Upper lobe of left lung (tissue), 6 donors: ENCODE results near the gene CLK3. TPM values are rescaled to one million over a fixed set of nuclear protein-coding genes. Genes with fewer than 3 reads are reported as not detected.

ENCODE experiments used
- ATAC-seq, 2 donors: fragments of 200-7000 bp; cut with Tn5 transposase; one replicate each; pipeline ENCODE4 v1.9.1; 2022; ENCODE audit warnings: mild to moderate bottlenecking in 2 of 2, moderate library complexity in 2 of 2; ENCODE audit not compliant: low FRiP score in 2 of 2
- DNase-seq, 2 donors: peaks; one replicate each; pipeline ENCODE4 v3.0.0-alpha.2; 2019 to 2020
- H3K27ac ChIP-seq, 4 donors: fragments of 200-600 bp; sonication (generic); one replicate each; pipeline ENCODE4 v1.5.1; 2016 to 2019
- H3K27me3 ChIP-seq, 4 donors: fragments of 200-600 bp; sonication (generic); one replicate each; pipeline ENCODE4 v1.5.1; 2017 to 2019
- H3K36me3 ChIP-seq, 4 donors: fragments of 200-600 bp; sonication (generic); one replicate each; pipeline ENCODE4 v1.5.1; 2016 to 2019
- H3K4me1 ChIP-seq, 4 donors: fragments of 200-600 bp; sonication (generic); one replicate each; pipeline ENCODE4 v1.5.1; 2018 to 2019
- H3K4me3 ChIP-seq, 4 donors: fragments of 200-600 bp; sonication (generic); one replicate each; pipeline ENCODE4 v1.5.1; 2017 to 2019; ENCODE audit warnings: mild to moderate bottlenecking in 2 of 4, moderate library complexity in 1 of 4
- H3K9me3 ChIP-seq, 4 donors: fragments of 200-600 bp; sonication (generic); one replicate each; pipeline ENCODE4 v1.5.1; 2018 to 2019
- CTCF ChIP-seq, 6 experiments: fragments of 450-650 bp in 4 of 6; fragments of 200-600 bp in 2 of 6; sonication (generic) in 2 of 6; IDR thresholded peaks; one replicate each; pipeline ENCODE4 v1.5.1; 2016 to 2019; ENCODE audit warnings: antibody characterized with exemption in 6 of 6
- EP300 ChIP-seq, 4 donors: sonication (generic); formaldehyde crosslinking; IDR thresholded peaks; one replicate each; pipeline ENCODE4 v1.5.1; 2017; ENCODE audit warnings: antibody characterized with exemption in 4 of 4, control low read depth in 2 of 4
- POLR2A ChIP-seq, 4 donors: fragments of 450-650 bp; IDR thresholded peaks; one replicate each; pipeline ENCODE4 v1.5.1; 2016 to 2017; ENCODE audit warnings: antibody characterized with exemption in 4 of 4, mild to moderate bottlenecking in 2 of 4
- POLR2AphosphoS5 ChIP-seq, 2 donors: sonication (generic); formaldehyde crosslinking; IDR thresholded peaks; one replicate each; pipeline ENCODE4 v1.5.1; 2017; ENCODE audit warnings: antibody characterized with exemption in 2 of 2
- WGBS, 2 donors: methylation state at CpG; one replicate each; pipeline ENCODE4 v1.1.5; 2017 to 2018; 5-methylcytosine and 5-hydroxymethylcytosine counted together
- total RNA-seq, 6 donors: library from RNA; depleted of rRNA in 4 of 6; stranded (reverse); fragments of >200 nt in 4 of 6; gene quantifications; one replicate each; pipeline versions ENCODE4 v1.1.0 to v1.2.1, GENCODE V29; 2016 to 2021
- donor health status: DM: no; HTN: no; CAD: no; lungs with moderate emphysema.
- donor health status: DM: no; HTN: yes; CAD: no; lungs with severe emphysema.

Gene CLK3
- total RNA-seq, 6 donors from 2014 or later = 78.0 to 289 (median 89.7) TPM

GRCh38 chr15:74625693-74626092 lies 10.1 kb downstream of the CLK3 start:
- Histone ChIP-seq H3K27me3 (no peaks in the 10 kb centered on the region), H3K36me3 (peaks cover 71 to 100% (median 99%) of the 10 kb centered on the region in 4 donors), H3K9me3 (no peaks in the 10 kb centered on the region), H3K4me3 (no peak overlapping the region), H3K4me1 (peaks cover 0 to 26% (median 19%) of the 10 kb centered on the region in 4 donors), H3K27ac (peak overlapping the region in 1 of 4 donors; percentile 55)
- TF ChIP-seq POLR2A (IDR thresholded peaks at IDR 0.05) = no peak
- no peak for TF ChIP-seq POLR2AphosphoS5 (IDR thresholded peaks at IDR 0.05)
- no peak for TF ChIP-seq EP300 (IDR thresholded peaks at IDR 0.05)
- TF ChIP-seq CTCF (IDR thresholded peaks at IDR 0.05) = no peak
- no peak for DNase-seq
- WGBS, 2 donors = 82 to 90% methylated on average over 6 of the region's 6 CpGs
- ATAC-seq = no peak

- 93 to 95% methylated on average over 3 to 7 of the region's 7 CpGs for WGBS, 2 donors
- no peak for DNase-seq
- Histone ChIP-seq H3K4me3 (no peak overlapping the region), H3K4me1 (peaks cover 0 to 19% (median 14%) of the 10 kb centered on the region in 4 donors), H3K36me3 (peaks cover 68 to 100% (median 99%) of the 10 kb centered on the region in 4 donors), H3K27me3 (no peaks in the 10 kb centered on the region), H3K27ac (peak overlapping the region in 1 of 4 donors; percentile 38), H3K9me3 (no peaks in the 10 kb centered on the region)
- no peak for ATAC-seq
- TF ChIP-seq EP300 (IDR thresholded peaks at IDR 0.05) (no peak), POLR2A (IDR thresholded peaks at IDR 0.05) (no peak)
Observed at GRCh38 chr15:74626336-74626735, 10.7 kb downstream of the CLK3 start.

GRCh38 chr15:74626752-74627692 lies 11.4 kb downstream of the CLK3 start:
- no peak overlapping the region for H3K4me3 ChIP-seq
- no peaks in the 10 kb centered on the region for H3K27me3 ChIP-seq
- WGBS, 2 donors = 83 to 88% methylated on average over 8 to 10 of the region's 10 CpGs
- DNase-seq (no peak), ATAC-seq (no peak)
- TF ChIP-seq CTCF (IDR thresholded peaks at IDR 0.05) (no peak), EP300 (IDR thresholded peaks at IDR 0.05) (no peak), POLR2AphosphoS5 (IDR thresholded peaks at IDR 0.05) (no peak), POLR2A (IDR thresholded peaks at IDR 0.05) (no peak)
- H3K27ac ChIP-seq = peak overlapping the region in 2 of 4 donors; percentile 7 to 39
- peaks cover 0 to 19% (median 13%) of the 10 kb centered on the region in 4 donors for H3K4me1 ChIP-seq
- no peaks in the 10 kb centered on the region for H3K9me3 ChIP-seq
- H3K36me3 ChIP-seq = peaks cover 61 to 99% (median 97%) of the 10 kb centered on the region in 4 donors

GRCh38 chr15:74627766-74628165 lies 12.1 kb downstream of the CLK3 start:
- peak overlapping the region in 2 of 4 donors; percentile 7 to 39 for H3K27ac ChIP-seq
- no peak overlapping the region for H3K4me3 ChIP-seq
- peaks cover 54 to 99% (median 96%) of the 10 kb centered on the region in 4 donors for H3K36me3 ChIP-seq
- H3K9me3 ChIP-seq = no peaks in the 10 kb centered on the region
- TF ChIP-seq POLR2AphosphoS5 (IDR thresholded peaks at IDR 0.05) (no peak), EP300 (IDR thresholded peaks at IDR 0.05) (no peak), POLR2A (IDR thresholded peaks at IDR 0.05) (no peak), CTCF (IDR thresholded peaks at IDR 0.05) (no peak)
- no peak for ATAC-seq
- DNase-seq = no peak
- H3K27me3 ChIP-seq = no peaks in the 10 kb centered on the region
- peaks cover 0 to 18% (median 13%) of the 10 kb centered on the region in 4 donors for H3K4me1 ChIP-seq
- 83 to 84% methylated on average over 1 to 5 of the region's 5 CpGs for WGBS, 2 donors

GRCh38 chr15:74628199-74628598 lies 12.6 kb downstream of the CLK3 start:
- Histone ChIP-seq H3K4me3 (no peak overlapping the region), H3K36me3 (peaks cover 53 to 99% (median 94%) of the 10 kb centered on the region in 4 donors), H3K4me1 (peaks cover 0 to 14% (median 11%) of the 10 kb centered on the region in 4 donors), H3K27me3 (no peaks in the 10 kb centered on the region), H3K27ac (no peak overlapping the region), H3K9me3 (no peaks in the 10 kb centered on the region)
- DNase-seq (no peak), ATAC-seq (no peak)
- no peak for TF ChIP-seq POLR2A (IDR thresholded peaks at IDR 0.05)
- TF ChIP-seq CTCF (IDR thresholded peaks at IDR 0.05) = no peak
- no peak for TF ChIP-seq POLR2AphosphoS5 (IDR thresholded peaks at IDR 0.05)
- TF ChIP-seq EP300 (IDR thresholded peaks at IDR 0.05) = no peak
- WGBS, 2 donors = 71 to 86% methylated on average over 3 of the region's 3 CpGs
